ENCODE data around the gene KIF11. TPM values are rescaled to one million over a fixed set of nuclear protein-coding genes. Genes with fewer than 3 reads are reported as not detected.

Gene KIF11
- total RNA-seq, 4 donors from 2014 or later, result 7.4 to 21.5 (median 14.4) TPM

GRCh38 chr10:92696606-92697383, 103.9 kb downstream of the KIF11 start:
- intact Hi-C loops (cut with DNase I), result loop anchor here (10.0 kb wide), 1 partner anchor 138 kb away; no protein-coding TSS in a partner anchor
- TF ChIP-seq CTCF (IDR thresholded peaks at IDR 0.05), result no peak
- TF ChIP-seq POLR2A (IDR thresholded peaks at IDR 0.05), result no peak
- Histone ChIP-seq H3K9me3 (no peaks in the 10 kb centered on the region), H3K4me3 (no peak overlapping the region), H3K36me3 (no peaks in the 10 kb centered on the region), H3K27ac (peak overlapping the region in 1 of 4 donors; percentile 12), H3K27me3 (peaks cover 0 to 94% (median 0%) of the 10 kb centered on the region in 4 donors), H3K4me1 (peaks cover 0 to 45% (median 2%) of the 10 kb centered on the region in 3 donors)
- 80 to 83% methylated on average over 6 to 7 of the region's 7 CpGs for WGBS, 2 donors
- DNase-seq, result no peak

GRCh38 chr10:92697663-92698511, 105.0 kb downstream of the KIF11 start:
- Histone ChIP-seq H3K36me3 (no peaks in the 10 kb centered on the region), H3K4me1 (peaks cover 0 to 34% (median 2%) of the 10 kb centered on the region in 3 donors), H3K4me3 (no peak overlapping the region), H3K27ac (no peak overlapping the region), H3K27me3 (peaks cover 0 to 84% (median 0%) of the 10 kb centered on the region in 4 donors), H3K9me3 (no peaks in the 10 kb centered on the region)
- TF ChIP-seq POLR2A (IDR thresholded peaks at IDR 0.05) (no peak), CTCF (IDR thresholded peaks at IDR 0.05) (no peak)
- DNase-seq, result no peak
- 54 to 55% methylated on average over 7 of the region's 7 CpGs for WGBS, 2 donors
- intact Hi-C loops (cut with DNase I), result loop anchor here (10.0 kb wide), 1 partner anchor 137 kb away; no protein-coding TSS in a partner anchor

DNA sequence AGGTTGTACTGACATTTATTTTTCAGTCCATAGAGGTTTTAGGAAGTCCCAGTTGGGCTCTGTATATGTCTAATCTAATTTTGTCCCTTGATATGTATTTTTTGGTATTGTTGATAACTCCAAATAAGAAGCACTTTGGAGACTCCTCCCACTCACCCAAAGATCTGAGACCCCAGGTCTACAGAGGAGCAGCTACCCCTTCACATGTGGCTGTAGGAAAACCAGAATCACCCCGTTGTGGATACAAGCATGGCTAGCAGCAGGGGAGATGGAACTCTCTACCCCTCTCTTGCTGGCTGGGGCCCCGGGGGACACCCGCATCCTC, 106.2 kb downstream of the KIF11 start:
- Histone ChIP-seq H3K4me3 (peak overlapping the region; percentile 17 to 60 (median 39)), H3K27me3 (peaks cover 0 to 77% (median 0%) of the 10 kb centered on the region in 4 donors)
- WGBS, 2 donors, result 0 to 33% methylated on average over 1 of the region's 3 CpGs

DNA sequence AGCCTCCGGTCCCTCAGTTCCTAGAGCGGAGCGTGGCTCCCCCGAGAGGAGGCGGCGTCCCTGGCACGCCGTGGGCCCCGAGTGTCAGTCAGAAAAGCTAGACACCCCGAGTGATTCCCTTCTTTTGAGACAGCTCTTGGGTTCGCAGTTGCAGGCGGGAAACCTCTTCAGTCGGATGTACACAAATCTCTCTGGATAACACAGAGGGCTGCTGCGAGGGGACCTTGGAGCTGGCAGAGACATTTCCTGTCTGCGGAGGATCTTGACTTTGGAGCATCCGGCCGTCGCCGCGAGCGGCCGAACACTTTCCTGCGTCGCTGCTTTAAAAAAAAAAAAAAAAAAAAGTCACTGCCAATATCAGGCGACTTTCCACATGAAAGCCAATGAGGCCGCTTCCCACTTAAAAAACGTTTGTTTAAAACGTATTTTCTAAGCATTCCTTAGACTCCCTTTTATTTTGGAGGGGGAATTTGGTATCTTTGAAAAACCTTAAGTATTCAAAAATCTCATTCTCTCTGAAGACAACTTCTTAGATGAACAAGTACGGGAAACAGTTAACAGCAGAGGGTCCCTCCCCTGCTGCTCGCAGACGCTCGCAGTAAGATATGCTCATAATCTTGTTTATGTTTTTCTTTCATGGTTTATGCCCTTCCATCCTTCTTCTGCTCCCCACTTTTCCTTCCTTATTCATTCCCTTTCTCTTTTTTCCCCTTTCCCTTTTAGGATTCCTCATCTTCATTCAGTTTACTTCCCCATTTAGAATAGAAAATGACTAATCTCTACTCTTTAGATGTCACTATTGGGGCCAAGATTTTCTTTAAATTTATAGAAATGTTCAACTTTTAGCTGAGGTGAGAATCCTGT, 106.8 kb downstream of the KIF11 start:
- intact Hi-C loops (cut with DNase I), result loop anchor here (10.0 kb wide), 1 partner anchor 135 kb away; no protein-coding TSS in a partner anchor
- TF ChIP-seq CTCF (IDR thresholded peaks at IDR 0.05), result no peak
- no peak for TF ChIP-seq POLR2A (IDR thresholded peaks at IDR 0.05)
- no peaks in the 10 kb centered on the region for H3K9me3 ChIP-seq
- peak overlapping the region; percentile 48 to 70 (median 58) for H3K27ac ChIP-seq
- H3K36me3 ChIP-seq, result no peaks in the 10 kb centered on the region
- peak overlapping the region; percentile 17 to 60 (median 39) for H3K4me3 ChIP-seq
- 0% methylated on average over 16 to 21 of the region's 32 CpGs for WGBS, 2 donors
- peaks cover 0 to 71% (median 0%) of the 10 kb centered on the region in 4 donors for H3K27me3 ChIP-seq
- H3K4me1 ChIP-seq, result peaks cover 0 to 25% (median 0%) of the 10 kb centered on the region in 3 donors
- DNase-seq, result no peak

More for the DNA sequence above, 106.2 kb downstream of the KIF11 start:
- Histone ChIP-seq H3K27ac (peak overlapping the region; percentile 48 to 70 (median 58)), H3K9me3 (no peaks in the 10 kb centered on the region), H3K36me3 (no peaks in the 10 kb centered on the region), H3K4me1 (peaks cover 0 to 25% (median 2%) of the 10 kb centered on the region in 3 donors)
- intact Hi-C loops (cut with DNase I), result loop anchor here (10.0 kb wide), 1 partner anchor 136 kb away; no protein-coding TSS in a partner anchor
- TF ChIP-seq POLR2A (IDR thresholded peaks at IDR 0.05) (no peak), CTCF (IDR thresholded peaks at IDR 0.05) (no peak)
- no peak for DNase-seq
